GM13976 (cell line): ENCODE results near the gene TUBGCP6.
A peak's percentile ranks its signal among the peaks of the same experiment; 100 is the strongest.

Source experiments
- DNase-seq: peaks from one replicate; pipeline ENCODE4 v3.0.0; 2012; ENCODE audit warnings: low spot score
- CTCF ChIP-seq: IDR thresholded peaks from 2 replicates; pipeline ENCODE4 v1.5.1; 2012; ENCODE audit warnings: borderline replicate concordance, mild to moderate bottlenecking; ENCODE audit not compliant: insufficient read depth; ENCODE audit errors: extremely low read depth, missing control alignments, control extremely low read depth
- in situ Hi-C: fragments of 300-500 bp; cut with MboI; formaldehyde crosslinking; loops from one replicate; pipeline ENCODE4 v1.12.0; 2022; ENCODE audit warnings: low sequenced_read_pairs, mixed read lengths, inconsistent platforms; ENCODE audit not compliant: unreplicated experiment

Gene TUBGCP6

GRCh38 chr22:50262973-50263617 is 18.3 kb upstream of the TUBGCP6 start:
- no peak for DNase-seq
- in situ Hi-C loops = no loop called here
- TF ChIP-seq CTCF = no peak

GRCh38 chr22:50262460-50262911 is 17.7 kb upstream of the TUBGCP6 start:
- in situ Hi-C loops = no loop called here
- TF ChIP-seq CTCF = no peak
- DNase-seq = no peak

GRCh38 chr22:50261615-50262459 is 17.0 kb upstream of the TUBGCP6 start, which contains the start of gene MAPK12:
MAPK12 (minus strand) TSS chr22:50261683; CDS start chr22:50261509, 174 bp downstream.
- no peak for TF ChIP-seq CTCF
- peak; percentile 88 for DNase-seq
- in situ Hi-C loops = no loop called here

GRCh38 chr22:50260801-50261614 is 16.2 kb upstream of the TUBGCP6 start:
- peak; percentile 81 for DNase-seq
- in situ Hi-C loops = no loop called here
- TF ChIP-seq CTCF = no peak

- no peak for DNase-seq
- TF ChIP-seq CTCF = no peak
- in situ Hi-C loops = no loop called here
Observed at GRCh38 chr22:50260434-50260800, 15.6 kb upstream of the TUBGCP6 start.

GRCh38 chr22:50259302-50259701 is 14.5 kb upstream of the TUBGCP6 start:
- in situ Hi-C loops = no loop called here
- no peak for TF ChIP-seq CTCF
- DNase-seq = no peak
